Measurements from ENCODE around the gene CHD5. TPM values are rescaled to one million over a fixed set of nuclear protein-coding genes. Genes with fewer than 3 reads are reported as not detected.

Gene CHD5
- total RNA-seq, 4 donors from 2014 or later = 0.14 to 1.6 (median 1.2) TPM

DNA sequence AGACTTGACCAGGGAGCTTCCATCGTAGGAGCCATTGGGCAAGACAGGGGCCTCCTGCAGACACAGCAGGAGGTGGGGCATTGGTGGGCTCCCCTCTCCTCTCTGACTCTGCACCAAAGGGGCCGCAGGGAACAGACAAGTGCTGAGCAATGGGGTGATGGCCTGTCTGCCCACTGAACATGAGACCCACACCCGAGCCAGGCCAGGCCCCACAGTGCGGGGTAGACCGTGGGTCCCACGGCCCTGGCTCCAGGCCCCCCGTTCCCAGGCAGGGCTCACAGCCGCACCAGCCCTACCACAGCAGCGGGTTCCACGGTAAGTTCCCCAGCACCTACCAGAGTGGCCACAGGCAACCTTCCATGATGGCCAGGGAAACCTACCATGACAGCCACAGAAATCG is 45.9 kb downstream of the CHD5 start:
- TF ChIP-seq, protein P1, sequence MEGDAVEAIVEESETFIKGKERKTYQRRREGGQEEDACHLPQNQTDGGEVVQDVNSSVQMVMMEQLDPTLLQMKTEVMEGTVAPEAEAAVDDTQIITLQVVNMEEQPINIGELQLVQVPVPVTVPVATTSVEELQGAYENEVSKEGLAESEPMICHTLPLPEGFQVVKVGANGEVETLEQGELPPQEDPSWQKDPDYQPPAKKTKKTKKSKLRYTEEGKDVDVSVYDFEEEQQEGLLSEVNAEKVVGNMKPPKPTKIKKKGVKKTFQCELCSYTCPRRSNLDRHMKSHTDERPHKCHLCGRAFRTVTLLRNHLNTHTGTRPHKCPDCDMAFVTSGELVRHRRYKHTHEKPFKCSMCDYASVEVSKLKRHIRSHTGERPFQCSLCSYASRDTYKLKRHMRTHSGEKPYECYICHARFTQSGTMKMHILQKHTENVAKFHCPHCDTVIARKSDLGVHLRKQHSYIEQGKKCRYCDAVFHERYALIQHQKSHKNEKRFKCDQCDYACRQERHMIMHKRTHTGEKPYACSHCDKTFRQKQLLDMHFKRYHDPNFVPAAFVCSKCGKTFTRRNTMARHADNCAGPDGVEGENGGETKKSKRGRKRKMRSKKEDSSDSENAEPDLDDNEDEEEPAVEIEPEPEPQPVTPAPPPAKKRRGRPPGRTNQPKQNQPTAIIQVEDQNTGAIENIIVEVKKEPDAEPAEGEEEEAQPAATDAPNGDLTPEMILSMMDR (IDR thresholded peaks at IDR 0.05) = no peak
- TF ChIP-seq EP300 (IDR thresholded peaks at IDR 0.05; ENCODE audit: low read depth) (no peak), POLR2AphosphoS5 (IDR thresholded peaks at IDR 0.05) (no peak), POLR2A (IDR thresholded peaks at IDR 0.05) (no peak)
- intact Hi-C loops (cut with DNase I; ENCODE audit: low total_unique reads) = no loop called here
- WGBS, 2 donors (ENCODE audit: low coverage in 1 of 2) = 79% methylated on average over 11 of the region's 11 CpGs; no CpG with 5 or more reads in 1 of the 2 donors

GRCh38 chr1:6133146-6133895 is 46.8 kb downstream of the CHD5 start:
- H3K36me3 ChIP-seq = no peaks in the 10 kb centered on the region
- H3K27ac ChIP-seq = no peak overlapping the region
- no peak overlapping the region for H3K4me3 ChIP-seq
- H3K27me3 ChIP-seq = no peaks in the 10 kb centered on the region
- DNase-seq = no peak
- no peaks in the 10 kb centered on the region for H3K9me3 ChIP-seq
- TF ChIP-seq, protein P1 (IDR thresholded peaks at IDR 0.05) = no peak
- TF ChIP-seq POLR2A (IDR thresholded peaks at IDR 0.05) = no peak
- WGBS, 2 donors (ENCODE audit: low coverage in 1 of 2) = 70% methylated on average over 12 of the region's 15 CpGs; no CpG with 5 or more reads in 1 of the 2 donors
- in situ Hi-C loops (cut with MboI; ENCODE audit: low pct_ligation_motif_present in 1 of 4, low pct_unique_long_range_greater_than_20kb in 1 of 4, low sequenced_read_pairs in 3 of 4) (no loop called here), intact Hi-C loops (cut with DNase I; ENCODE audit: low total_unique reads) (no loop called here)
- no peaks in the 10 kb centered on the region for H3K4me1 ChIP-seq

More for the DNA sequence above, 45.9 kb downstream of the CHD5 start:
- no peaks in the 10 kb centered on the region for H3K9me3 ChIP-seq
- no peaks in the 10 kb centered on the region for H3K27me3 ChIP-seq
- H3K4me3 ChIP-seq = no peak overlapping the region
- in situ Hi-C loops (cut with MboI; ENCODE audit: low pct_ligation_motif_present in 1 of 4, low pct_unique_long_range_greater_than_20kb in 1 of 4, low sequenced_read_pairs in 3 of 4) = no loop called here
- no peak overlapping the region for H3K27ac ChIP-seq
- no peaks in the 10 kb centered on the region for H3K36me3 ChIP-seq
- H3K4me1 ChIP-seq = no peaks in the 10 kb centered on the region
- no peak for DNase-seq

GRCh38 chr1:6131561-6131960 is 48.6 kb downstream of the CHD5 start:
- Histone ChIP-seq H3K27ac (no peak overlapping the region), H3K4me3 (no peak overlapping the region), H3K27me3 (no peaks in the 10 kb centered on the region), H3K4me1 (peaks cover 0 to 9% (median 7%) of the 10 kb centered on the region in 4 donors), H3K36me3 (no peaks in the 10 kb centered on the region), H3K9me3 (no peaks in the 10 kb centered on the region)
- 91% methylated on average over 9 of the region's 9 CpGs; no CpG with 5 or more reads in 1 of the 2 donors for WGBS, 2 donors (ENCODE audit: low coverage in 1 of 2)
- intact Hi-C loops (cut with DNase I; ENCODE audit: low total_unique reads) = no loop called here
- no peak for TF ChIP-seq POLR2AphosphoS5 (IDR thresholded peaks at IDR 0.05)
- no peak for TF ChIP-seq EP300 (IDR thresholded peaks at IDR 0.05; ENCODE audit: low read depth)
- TF ChIP-seq, protein P1 (IDR thresholded peaks at IDR 0.05) = no peak
- TF ChIP-seq POLR2A (IDR thresholded peaks at IDR 0.05) = no peak
- in situ Hi-C loops (cut with MboI; ENCODE audit: low pct_ligation_motif_present in 1 of 4, low pct_unique_long_range_greater_than_20kb in 1 of 4, low sequenced_read_pairs in 3 of 4) = no loop called here
- DNase-seq = no peak

DNA sequence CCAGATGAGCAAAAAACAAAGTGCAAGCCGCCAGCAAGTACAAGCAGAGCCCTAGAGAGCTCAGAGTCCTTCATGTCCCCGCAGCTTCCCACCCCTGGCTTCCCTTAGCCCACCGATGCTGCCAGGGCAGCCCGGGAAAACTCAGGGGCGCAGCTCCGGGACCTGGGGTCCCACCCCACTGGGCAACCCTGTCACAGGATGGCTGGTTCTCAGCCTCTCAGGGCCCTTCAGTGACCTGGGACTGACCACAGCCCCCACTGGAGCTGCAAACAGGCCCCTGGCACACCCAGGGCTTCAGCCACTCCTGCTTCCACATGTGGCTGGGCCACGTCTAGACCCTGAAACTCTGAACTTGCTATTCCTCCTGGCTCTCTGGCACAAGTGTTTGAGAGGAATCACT is 49.5 kb downstream of the CHD5 start:
- Histone ChIP-seq H3K27me3 (no peaks in the 10 kb centered on the region), H3K27ac (no peak overlapping the region), H3K4me3 (no peak overlapping the region), H3K4me1 (peaks cover 0 to 9% (median 7%) of the 10 kb centered on the region in 4 donors), H3K9me3 (no peaks in the 10 kb centered on the region), H3K36me3 (no peaks in the 10 kb centered on the region)
- no peak for DNase-seq
- intact Hi-C loops (cut with DNase I; ENCODE audit: low total_unique reads) = no loop called here
- 82% methylated on average over 6 of the region's 7 CpGs; no CpG with 5 or more reads in 1 of the 2 donors for WGBS, 2 donors (ENCODE audit: low coverage in 1 of 2)
- TF ChIP-seq EP300 (IDR thresholded peaks at IDR 0.05; ENCODE audit: low read depth) = no peak
- TF ChIP-seq POLR2A (IDR thresholded peaks at IDR 0.05) = no peak
- TF ChIP-seq, protein P1 (IDR thresholded peaks at IDR 0.05) = no peak
- TF ChIP-seq POLR2AphosphoS5 (IDR thresholded peaks at IDR 0.05) = no peak
- in situ Hi-C loops (cut with MboI; ENCODE audit: low pct_ligation_motif_present in 1 of 4, low pct_unique_long_range_greater_than_20kb in 1 of 4, low sequenced_read_pairs in 3 of 4) = no loop called here
